Measurements from ENCODE around the gene TNFRSF1A. TPM values are rescaled to one million over a fixed set of nuclear protein-coding genes. Genes with fewer than 3 reads are reported as not detected.

TNFRSF1A gene
- polyA plus RNA-seq, 1 donor from 2014 or later, result 4.5 TPM

DNA sequence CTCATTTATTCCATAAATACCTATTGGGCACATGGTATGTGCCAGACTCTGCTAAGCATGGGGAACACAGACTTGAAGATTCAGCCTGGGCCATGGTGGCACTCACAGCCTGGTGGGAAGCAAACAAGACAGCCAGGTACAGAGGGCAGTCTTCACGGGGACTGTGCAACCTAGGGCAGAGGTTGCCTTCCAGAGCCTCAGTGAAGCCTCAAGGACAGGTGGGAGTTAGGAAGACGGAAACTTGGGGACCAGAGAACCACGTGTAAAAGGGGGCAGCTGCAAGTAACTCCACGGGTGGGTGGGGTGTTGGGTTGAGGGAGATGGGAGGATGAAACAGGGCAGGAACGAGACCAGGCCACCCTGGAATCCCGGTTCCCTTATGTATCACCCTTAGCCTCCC is 41.1 kb upstream of the TNFRSF1A start:
- Histone ChIP-seq H3K79me2 (replicated peaks; ENCODE audit: insufficient read depth, low read length) (no peaks in the 10 kb centered on the region), H3K9ac (ENCODE audit: low read length) (no peak overlapping the region), H3K27ac (ENCODE audit: low read length) (no peak overlapping the region), H3K36me3 (ENCODE audit: insufficient read depth, low read length) (no peaks in the 10 kb centered on the region), H3K4me3 (ENCODE audit: low read length) (no peak overlapping the region), H4K20me1 (ENCODE audit: insufficient read depth) (no peaks in the 10 kb centered on the region), H3K9me2 (ENCODE audit: insufficient read depth, low read length) (no peaks in the 10 kb centered on the region), H3F3A (ENCODE audit: insufficient read depth, low read length, poor library complexity, severe bottlenecking) (no peaks in the 10 kb centered on the region), H3K9me3 (ENCODE audit: low read length) (no peaks in the 10 kb centered on the region), H3K4me2 (ENCODE audit: low read length) (no peak overlapping the region), H2AFZ (ENCODE audit: low read depth, low read length) (no peak overlapping the region), H3K27me3 (ENCODE audit: insufficient read depth, low read depth, low read length) (no peaks in the 10 kb centered on the region)
- TF ChIP-seq EZH2 (IDR thresholded peaks at IDR 0.05; ENCODE audit: borderline replicate concordance, insufficient read depth, low read length, poor library complexity, severe bottlenecking), result no peak
- TF ChIP-seq, protein P1, sequence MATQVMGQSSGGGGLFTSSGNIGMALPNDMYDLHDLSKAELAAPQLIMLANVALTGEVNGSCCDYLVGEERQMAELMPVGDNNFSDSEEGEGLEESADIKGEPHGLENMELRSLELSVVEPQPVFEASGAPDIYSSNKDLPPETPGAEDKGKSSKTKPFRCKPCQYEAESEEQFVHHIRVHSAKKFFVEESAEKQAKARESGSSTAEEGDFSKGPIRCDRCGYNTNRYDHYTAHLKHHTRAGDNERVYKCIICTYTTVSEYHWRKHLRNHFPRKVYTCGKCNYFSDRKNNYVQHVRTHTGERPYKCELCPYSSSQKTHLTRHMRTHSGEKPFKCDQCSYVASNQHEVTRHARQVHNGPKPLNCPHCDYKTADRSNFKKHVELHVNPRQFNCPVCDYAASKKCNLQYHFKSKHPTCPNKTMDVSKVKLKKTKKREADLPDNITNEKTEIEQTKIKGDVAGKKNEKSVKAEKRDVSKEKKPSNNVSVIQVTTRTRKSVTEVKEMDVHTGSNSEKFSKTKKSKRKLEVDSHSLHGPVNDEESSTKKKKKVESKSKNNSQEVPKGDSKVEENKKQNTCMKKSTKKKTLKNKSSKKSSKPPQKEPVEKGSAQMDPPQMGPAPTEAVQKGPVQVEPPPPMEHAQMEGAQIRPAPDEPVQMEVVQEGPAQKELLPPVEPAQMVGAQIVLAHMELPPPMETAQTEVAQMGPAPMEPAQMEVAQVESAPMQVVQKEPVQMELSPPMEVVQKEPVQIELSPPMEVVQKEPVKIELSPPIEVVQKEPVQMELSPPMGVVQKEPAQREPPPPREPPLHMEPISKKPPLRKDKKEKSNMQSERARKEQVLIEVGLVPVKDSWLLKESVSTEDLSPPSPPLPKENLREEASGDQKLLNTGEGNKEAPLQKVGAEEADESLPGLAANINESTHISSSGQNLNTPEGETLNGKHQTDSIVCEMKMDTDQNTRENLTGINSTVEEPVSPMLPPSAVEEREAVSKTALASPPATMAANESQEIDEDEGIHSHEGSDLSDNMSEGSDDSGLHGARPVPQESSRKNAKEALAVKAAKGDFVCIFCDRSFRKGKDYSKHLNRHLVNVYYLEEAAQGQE (IDR thresholded peaks at IDR 0.05; ENCODE audit: borderline replicate concordance), result no peak
- no peak for TF ChIP-seq MXI1 (conservative IDR thresholded peaks at IDR 0.05; ENCODE audit: poor library complexity, severe bottlenecking)
- TF ChIP-seq POLR2AphosphoS5 (IDR thresholded peaks at IDR 0.05), result no peak
- TF ChIP-seq, protein P2, sequence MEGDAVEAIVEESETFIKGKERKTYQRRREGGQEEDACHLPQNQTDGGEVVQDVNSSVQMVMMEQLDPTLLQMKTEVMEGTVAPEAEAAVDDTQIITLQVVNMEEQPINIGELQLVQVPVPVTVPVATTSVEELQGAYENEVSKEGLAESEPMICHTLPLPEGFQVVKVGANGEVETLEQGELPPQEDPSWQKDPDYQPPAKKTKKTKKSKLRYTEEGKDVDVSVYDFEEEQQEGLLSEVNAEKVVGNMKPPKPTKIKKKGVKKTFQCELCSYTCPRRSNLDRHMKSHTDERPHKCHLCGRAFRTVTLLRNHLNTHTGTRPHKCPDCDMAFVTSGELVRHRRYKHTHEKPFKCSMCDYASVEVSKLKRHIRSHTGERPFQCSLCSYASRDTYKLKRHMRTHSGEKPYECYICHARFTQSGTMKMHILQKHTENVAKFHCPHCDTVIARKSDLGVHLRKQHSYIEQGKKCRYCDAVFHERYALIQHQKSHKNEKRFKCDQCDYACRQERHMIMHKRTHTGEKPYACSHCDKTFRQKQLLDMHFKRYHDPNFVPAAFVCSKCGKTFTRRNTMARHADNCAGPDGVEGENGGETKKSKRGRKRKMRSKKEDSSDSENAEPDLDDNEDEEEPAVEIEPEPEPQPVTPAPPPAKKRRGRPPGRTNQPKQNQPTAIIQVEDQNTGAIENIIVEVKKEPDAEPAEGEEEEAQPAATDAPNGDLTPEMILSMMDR (IDR thresholded peaks at IDR 0.05; ENCODE audit: poor library complexity, severe bottlenecking), result no peak
- no peak for TF ChIP-seq RAD21 (conservative IDR thresholded peaks at IDR 0.05)
- TF ChIP-seq EP300 (conservative IDR thresholded peaks at IDR 0.05; ENCODE audit: poor library complexity, severe bottlenecking), result no peak
- TF ChIP-seq TAF1 (IDR thresholded peaks at IDR 0.05; ENCODE audit: low read depth), result no peak

DNA sequence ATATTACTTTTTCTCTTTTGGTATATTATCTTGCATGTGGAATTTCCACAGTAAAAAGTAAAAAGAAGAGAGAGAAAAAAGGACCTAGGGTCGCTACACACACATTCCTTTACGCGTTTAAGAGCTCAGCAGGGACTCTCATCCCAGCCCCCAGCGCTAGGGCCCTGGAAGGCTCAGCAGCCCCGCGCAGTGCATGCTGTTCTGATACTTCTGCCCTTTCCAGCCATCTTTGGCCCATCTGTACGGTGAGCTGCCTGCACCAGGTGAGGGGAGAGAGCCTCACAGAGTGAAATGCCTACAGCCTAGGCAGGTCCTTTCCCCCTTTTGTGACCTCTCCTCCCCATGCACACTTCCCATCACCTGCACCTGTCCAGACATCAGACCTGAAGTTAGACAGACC is 40.5 kb upstream of the TNFRSF1A start:
- no peak overlapping the region for H3K9ac ChIP-seq (ENCODE audit: low read length)
- H3K36me3 ChIP-seq (ENCODE audit: insufficient read depth, low read length), result no peaks in the 10 kb centered on the region
- H3F3A ChIP-seq (ENCODE audit: insufficient read depth, low read length, poor library complexity, severe bottlenecking), result no peaks in the 10 kb centered on the region
- no peak overlapping the region for H3K4me2 ChIP-seq (ENCODE audit: low read length)
- no peak overlapping the region for H3K4me3 ChIP-seq (ENCODE audit: low read length)
- no peaks in the 10 kb centered on the region for H3K79me2 ChIP-seq (replicated peaks; ENCODE audit: insufficient read depth, low read length)
- no peak overlapping the region for H2AFZ ChIP-seq (ENCODE audit: low read depth, low read length)
- no peaks in the 10 kb centered on the region for H4K20me1 ChIP-seq (ENCODE audit: insufficient read depth)
- no peak for TF ChIP-seq MXI1 (conservative IDR thresholded peaks at IDR 0.05; ENCODE audit: poor library complexity, severe bottlenecking)
- no peak for TF ChIP-seq EP300 (conservative IDR thresholded peaks at IDR 0.05; ENCODE audit: poor library complexity, severe bottlenecking)
- TF ChIP-seq TAF1 (IDR thresholded peaks at IDR 0.05; ENCODE audit: low read depth), result no peak
- no peak for TF ChIP-seq EZH2 (IDR thresholded peaks at IDR 0.05; ENCODE audit: borderline replicate concordance, insufficient read depth, low read length, poor library complexity, severe bottlenecking)
- H3K27ac ChIP-seq (ENCODE audit: low read length), result no peak overlapping the region
- H3K27me3 ChIP-seq (ENCODE audit: insufficient read depth, low read depth, low read length), result no peaks in the 10 kb centered on the region
- H3K9me3 ChIP-seq (ENCODE audit: low read length), result no peaks in the 10 kb centered on the region
- no peaks in the 10 kb centered on the region for H3K9me2 ChIP-seq (ENCODE audit: insufficient read depth, low read length)
